Central memory CD4-positive, alpha-beta T cell (primary cell): Measurements from ENCODE around the gene CRISPLD2.
"Not testable (repeated sequence)": the region's sequence is repeated elsewhere in the genome, so short reads cannot be mapped to it uniquely, and the experiment has no call there.

Experiments
- DNase-seq: peaks from one replicate; pipeline ENCODE4 v3.0.0; 2022

CRISPLD2 gene

GRCh38 chr16:84938616-84939015 lies 118.8 kb downstream of the CRISPLD2 start:
- not testable (repeated sequence) for DNase-seq

DNA sequence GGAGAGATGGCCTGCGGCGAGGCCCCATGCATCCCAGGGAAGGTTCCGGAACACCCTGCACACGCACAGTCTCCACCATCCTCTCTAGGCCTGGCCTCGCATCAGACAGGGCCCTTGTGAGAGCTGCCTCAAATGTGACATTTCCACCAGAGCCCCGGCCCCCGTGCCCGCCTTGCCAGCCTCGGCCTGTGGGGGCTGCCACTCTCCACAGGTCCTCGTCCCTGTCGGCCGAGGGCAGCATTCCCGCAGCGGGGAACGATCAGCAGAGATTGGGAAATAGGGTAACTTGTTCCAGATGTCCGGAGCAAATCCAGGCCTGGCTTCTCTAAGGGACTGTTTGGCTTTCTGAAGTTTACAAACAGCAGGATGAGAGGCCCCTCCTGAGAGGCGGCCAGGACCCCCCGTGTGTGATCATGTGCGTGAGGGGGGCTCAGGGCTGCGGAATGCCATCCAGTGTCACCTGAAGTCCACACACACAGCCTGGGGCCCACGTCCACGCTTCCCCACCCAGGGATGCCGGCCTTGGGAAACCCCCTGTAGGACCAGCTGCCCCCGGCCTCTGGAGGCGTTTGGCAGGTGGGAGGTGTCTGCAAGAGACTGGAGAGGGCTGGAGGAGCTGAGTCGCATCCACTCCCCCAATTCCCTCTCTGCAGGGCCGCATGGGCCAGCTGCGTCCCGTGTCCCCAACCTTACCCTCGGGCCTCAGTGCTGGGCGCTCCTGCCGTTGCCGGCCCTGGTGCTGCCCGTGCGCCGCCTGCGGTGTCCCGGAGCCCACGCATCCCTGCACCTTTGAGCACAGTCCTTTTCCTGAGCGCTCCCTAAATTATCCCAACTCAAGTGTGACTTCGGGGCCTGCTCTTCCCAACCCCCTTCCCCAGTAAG lies 121.1 kb downstream of the CRISPLD2 start:
- DNase-seq = no peak

DNA sequence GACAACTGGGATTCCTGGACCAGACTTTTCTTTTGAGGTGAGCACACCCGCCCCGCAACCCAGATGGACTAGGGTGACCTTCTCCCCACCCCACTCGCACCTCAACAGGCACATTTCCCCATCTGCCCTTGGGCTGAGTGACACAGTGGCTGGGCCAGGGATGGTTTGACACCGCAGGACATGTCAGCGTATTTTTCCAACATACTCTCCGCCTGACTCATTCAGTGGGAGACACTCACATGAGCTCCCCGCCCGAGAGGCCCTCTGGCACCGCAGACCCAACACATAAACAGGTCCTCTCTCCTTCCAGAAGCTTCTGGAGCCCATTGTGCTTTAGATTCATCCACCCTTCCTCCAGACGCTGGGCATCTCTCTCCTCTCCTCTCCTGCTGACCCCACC lies 122.1 kb downstream of the CRISPLD2 start:
- DNase-seq = no peak

DNA sequence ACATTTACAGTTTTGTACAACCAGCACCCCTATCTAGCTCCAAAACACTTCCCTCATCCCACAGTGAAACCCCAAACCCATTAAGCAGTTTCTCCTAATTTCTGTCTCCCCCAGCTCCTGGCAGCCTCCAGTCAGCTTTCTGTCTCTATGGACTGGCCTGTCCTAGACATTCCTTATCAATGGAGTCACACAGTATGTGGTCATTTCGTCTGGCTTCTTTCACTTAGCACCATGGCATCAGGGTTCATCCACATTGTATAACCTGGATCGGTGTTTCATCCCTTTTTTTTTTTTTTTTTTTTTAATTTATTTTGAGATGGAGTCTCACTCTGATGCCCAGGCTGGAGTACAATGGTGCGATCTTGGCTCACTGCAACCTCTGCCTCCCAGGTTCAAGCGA lies 123.0 kb downstream of the CRISPLD2 start:
- no peak for DNase-seq

- no peak for DNase-seq
Measured at GRCh38 chr16:84943620-84944019, 123.8 kb downstream of the CRISPLD2 start.

DNA sequence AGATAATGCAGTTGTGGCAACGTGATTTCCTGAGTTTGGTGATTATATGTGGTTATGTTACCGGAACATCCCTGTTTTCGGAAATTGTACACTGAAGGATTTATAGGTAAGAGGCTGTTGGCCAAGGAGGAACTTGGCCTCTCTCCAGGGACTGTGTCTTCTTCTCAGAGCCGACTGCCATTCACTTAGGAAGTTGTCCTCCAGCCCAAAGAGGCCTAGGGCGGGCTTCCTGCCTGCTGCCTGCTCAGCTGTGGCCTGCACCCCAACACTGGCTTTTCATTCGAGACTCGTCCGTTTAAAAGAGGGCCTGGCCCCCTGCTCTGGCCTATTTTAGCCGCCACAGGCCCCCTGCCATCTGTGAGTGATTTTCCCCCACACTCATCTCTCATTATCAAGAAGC lies 127.2 kb downstream of the CRISPLD2 start:
- DNase-seq = no peak

- no peak for DNase-seq
Measured at GRCh38 chr16:84947996-84948850, 128.4 kb downstream of the CRISPLD2 start.

- no peak for DNase-seq
Measured at GRCh38 chr16:84948851-84949610, 129.2 kb downstream of the CRISPLD2 start.

- no peak for DNase-seq
Measured at GRCh38 chr16:84949772-84950436, 130.1 kb downstream of the CRISPLD2 start.

GRCh38 chr16:84950906-84951305 lies 131.1 kb downstream of the CRISPLD2 start:
- no peak for DNase-seq

DNA sequence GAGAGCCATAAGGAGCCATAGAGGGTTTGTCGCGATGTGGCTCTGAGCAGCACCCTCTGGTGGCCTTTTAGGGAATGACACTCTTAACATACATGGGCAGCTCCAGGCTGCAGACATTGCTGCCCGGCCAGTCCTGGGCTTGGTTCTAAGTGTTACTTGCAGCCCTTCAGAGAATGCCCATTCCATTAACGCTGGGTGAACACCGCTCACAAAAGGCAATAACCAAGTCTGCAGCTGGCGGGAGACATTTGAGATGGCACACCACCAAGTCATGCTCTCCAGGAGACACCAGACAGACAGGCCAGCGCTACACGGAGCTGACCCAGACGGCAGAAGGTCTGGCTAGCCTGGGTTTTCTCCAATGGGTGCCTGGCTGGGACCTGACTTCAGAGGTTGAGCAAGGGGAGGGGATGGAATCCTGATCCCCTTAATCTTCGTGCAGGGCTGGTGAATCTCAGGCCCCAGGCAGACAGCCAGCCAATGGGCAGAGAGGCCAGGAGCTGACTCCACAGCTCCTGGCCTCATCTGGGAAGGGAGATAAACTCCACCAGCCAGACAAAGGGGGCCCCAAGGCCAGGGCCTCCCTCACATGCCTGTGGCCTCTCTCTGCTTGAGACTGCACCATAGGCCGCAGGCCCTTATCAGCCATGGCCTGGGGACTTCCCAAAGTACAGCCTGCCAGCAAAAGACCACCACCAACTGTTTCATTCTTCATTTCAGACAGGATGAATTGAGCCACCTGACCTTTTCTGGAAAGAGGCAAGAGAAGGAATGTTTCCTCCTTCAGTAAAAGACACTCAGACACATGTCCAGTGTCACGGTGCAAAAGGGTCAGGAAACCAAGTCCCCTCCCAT lies 132.8 kb downstream of the CRISPLD2 start:
- DNase-seq = peak; percentile 67

GRCh38 chr16:84953190-84953746 lies 133.5 kb downstream of the CRISPLD2 start:
- DNase-seq = no peak

DNA sequence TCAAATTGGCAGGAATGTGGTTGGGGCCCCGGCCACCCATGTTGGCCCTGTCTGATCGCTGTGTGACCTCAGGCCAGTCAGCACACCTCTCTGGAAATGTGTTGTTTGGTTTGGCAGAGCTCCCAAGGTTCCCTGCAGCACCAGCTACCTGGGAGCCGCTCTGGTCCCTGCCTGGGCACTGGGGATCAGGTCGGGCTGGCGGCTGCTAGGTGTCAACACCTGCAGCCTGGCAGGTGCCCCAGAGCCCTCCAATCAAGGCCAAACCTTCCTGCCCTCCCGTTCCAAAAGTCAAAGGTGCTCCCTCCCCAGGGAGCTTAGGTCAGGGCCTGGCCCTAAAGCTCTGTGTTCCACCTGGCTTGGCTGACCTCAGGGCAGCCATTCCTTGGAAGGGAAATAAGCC lies 135.6 kb downstream of the CRISPLD2 start:
- no peak for DNase-seq

GRCh38 chr16:84957192-84957591 lies 137.4 kb downstream of the CRISPLD2 start:
- no peak for DNase-seq

GRCh38 chr16:84957792-84958191 lies 138.0 kb downstream of the CRISPLD2 start:
- no peak for DNase-seq
